K562 (cell line): ENCODE data around the gene MYLIP.

Source experiments
- CHD2 ChIP-seq: IDR thresholded peaks from 2 replicates; pipeline ENCODE4 v1.6.1; 2011; ENCODE audit warnings: low read depth, low read length
- CTCF ChIP-seq, 3 experiments: IDR thresholded peaks in 2 of 3; conservative IDR thresholded peaks in 1 of 3; 2 replicates each; pipeline ENCODE4 v1.5.1; 2011 to 2012; ENCODE audit warnings: low read length in 3 of 3, mild to moderate bottlenecking in 3 of 3, control low read depth in 2 of 3, improper control_type of control experiment in 1 of 3, inconsistent platforms in 1 of 3, low read depth in 1 of 3, mixed read lengths in 1 of 3, moderate library complexity in 1 of 3; ENCODE audit not compliant: insufficient read depth in 2 of 3
- HIVEP1 ChIP-seq: fragments of 250-450 bp; sonication (Bioruptor Pico); IDR thresholded peaks from 2 replicates; pipeline ENCODE4 v1.4.0; 2020; ENCODE audit warnings: mild to moderate bottlenecking
- NRF1 ChIP-seq, 2 experiments: fragments of 450-650 bp; IDR thresholded peaks in 1 of 2; conservative IDR thresholded peaks in 1 of 2; 2 replicates each; pipeline ENCODE4 v1.6.1; 2014; ENCODE audit warnings: mild to moderate bottlenecking in 2 of 2
- POLR2A ChIP-seq: fragments of 450-650 bp; conservative IDR thresholded peaks from 2 replicates; pipeline ENCODE4 v1.6.1; 2016
- REST ChIP-seq, 2 experiments: fragments of 450-650 bp; formaldehyde crosslinking in 1 of 2; IDR thresholded peaks; 2 replicates each; pipeline versions ENCODE4 v1.4.0 to v1.6.1; 2014 to 2020; ENCODE audit warnings: mild to moderate bottlenecking in 2 of 2, borderline replicate concordance in 1 of 2, low read depth in 1 of 2
- SETDB1 ChIP-seq: IDR thresholded peaks from one replicate; pipeline ENCODE4 v1.6.1; 2012; ENCODE audit warnings: low read length, control low read depth, inconsistent platforms
- ZFP36 ChIP-seq: fragments of 150-350 bp; IDR thresholded peaks from 2 replicates; pipeline ENCODE4 v1.6.1; 2018; ENCODE audit warnings: low read length, low read depth; ENCODE audit not compliant: partially characterized antibody
- ZNF253 ChIP-seq: fragments of 250-450 bp; sonication (Bioruptor Pico); conservative IDR thresholded peaks from 2 replicates; pipeline ENCODE4 v1.6.1; 2021; ENCODE audit warnings: mild to moderate bottlenecking
- ZNF282 ChIP-seq: sonication (generic); formaldehyde crosslinking; IDR thresholded peaks from 2 replicates; pipeline ENCODE4 v1.8.1; 2023; ENCODE audit warnings: missing genetic modification reagents
- ZNF316 ChIP-seq: fragments of 450-650 bp; IDR thresholded peaks from 2 replicates; pipeline ENCODE4 v1.6.1; 2016
- ZNF583 ChIP-seq: fragments of 250-450 bp; sonication (Bioruptor Pico); IDR thresholded peaks from 2 replicates; pipeline ENCODE4 v1.4.0; 2020
- ZNF668 ChIP-seq: fragments of 250-450 bp; sonication (Bioruptor Pico); IDR thresholded peaks from 2 replicates; pipeline ENCODE4 v1.8.0; 2022; ENCODE audit warnings: mild to moderate bottlenecking, inconsistent platforms

GRCh38 chr6:16153211-16153820 is 24.4 kb downstream of the MYLIP start:
- no peak for TF ChIP-seq SETDB1
- TF ChIP-seq HIVEP1 = no peak
- no peak for TF ChIP-seq ZFP36
- no peak for TF ChIP-seq ZNF253
- no peak for TF ChIP-seq CHD2
- TF ChIP-seq ZNF668 (CRISPR knock-in tag) = no peak
- no peak for TF ChIP-seq ZNF316
- TF ChIP-seq CTCF (IDR thresholded peaks at IDR 0.05 in 2 of 3, conservative IDR thresholded peaks at IDR 0.05 in 1 of 3; ENCODE audit: insufficient read depth in 2 of 3, low read depth in 1 of 3, low read length in 3 of 3) = no peak
- TF ChIP-seq NRF1 (conservative IDR thresholded peaks at IDR 0.05 in 1 of 2, IDR thresholded peaks at IDR 0.05 in 1 of 2) = no peak
- no peak for TF ChIP-seq ZNF583 (CRISPR knock-in tag)
- TF ChIP-seq ZNF282 (CRISPR knock-in tag) = no peak
- no peak for TF ChIP-seq REST (IDR thresholded peaks at IDR 0.05; ENCODE audit: borderline replicate concordance)
- no peak for TF ChIP-seq REST (CRISPR knock-in tag; IDR thresholded peaks at IDR 0.05; ENCODE audit: low read depth)
- no peak for TF ChIP-seq POLR2A
